GM18507 (cell line): ENCODE measurements around the gene UBASH3A.
A peak's percentile ranks its signal among the peaks of the same experiment; 100 is the strongest.

Source experiments
- DNase-seq: peaks from one replicate; pipeline ENCODE4 v3.0.0; 2011; ENCODE audit warnings: low read depth; ENCODE audit not compliant: insufficient read length; ENCODE audit errors: extremely low spot score
- FAIRE-seq: peaks from 2 replicates; lab custom pipeline; 2011; peaks lifted over from hg19 to GRCh38; lab: Jason Lieb, UNC

UBASH3A gene

GRCh38 chr21:42495765-42496119 lies 92.0 kb downstream of the UBASH3A start:
- no peak for DNase-seq
- FAIRE-seq = no peak

DNA sequence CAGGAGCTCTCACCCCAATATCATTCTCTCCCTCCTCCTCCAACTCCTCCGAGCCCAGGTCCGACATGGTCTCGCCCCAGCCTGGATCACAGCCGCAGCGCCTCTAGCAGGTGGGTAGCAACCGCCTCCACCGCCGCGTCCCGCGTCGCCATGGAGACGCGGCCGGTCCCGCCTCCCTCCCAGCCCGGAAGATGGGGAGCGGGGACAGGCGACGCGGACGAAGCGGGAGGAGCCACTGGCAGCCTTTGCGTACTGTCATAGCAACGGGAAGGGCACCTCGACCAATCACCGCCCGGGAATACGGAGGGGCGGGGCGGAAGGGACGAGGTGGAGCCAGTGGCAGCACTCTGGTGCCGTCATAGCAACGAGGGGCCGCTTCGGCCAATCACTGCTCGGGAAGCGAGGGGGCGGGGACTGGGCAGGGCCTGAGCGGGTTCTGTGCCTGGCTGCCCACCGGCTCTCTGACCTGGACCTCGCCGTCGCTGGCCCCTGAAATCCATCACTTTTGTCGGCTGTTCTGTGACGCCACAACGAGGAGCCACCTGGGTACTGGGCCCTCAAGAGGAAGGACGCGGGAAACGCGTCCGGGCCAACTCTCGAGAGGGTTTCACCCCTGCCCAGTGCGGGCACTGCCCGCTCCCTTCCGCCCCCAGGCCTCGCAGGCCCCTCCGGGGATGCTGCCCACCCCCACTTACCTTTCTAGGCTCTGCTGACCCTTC lies 92.6 kb downstream of the UBASH3A start, which contains the start of gene RSPH1:
Gene RSPH1, minus strand, starts transcription at position 105 of the 719 bp plus-strand sequence. Its CDS starts 38 bp downstream, at position 67.
- FAIRE-seq = peak; percentile 99
- peak; percentile 94 for DNase-seq

DNA sequence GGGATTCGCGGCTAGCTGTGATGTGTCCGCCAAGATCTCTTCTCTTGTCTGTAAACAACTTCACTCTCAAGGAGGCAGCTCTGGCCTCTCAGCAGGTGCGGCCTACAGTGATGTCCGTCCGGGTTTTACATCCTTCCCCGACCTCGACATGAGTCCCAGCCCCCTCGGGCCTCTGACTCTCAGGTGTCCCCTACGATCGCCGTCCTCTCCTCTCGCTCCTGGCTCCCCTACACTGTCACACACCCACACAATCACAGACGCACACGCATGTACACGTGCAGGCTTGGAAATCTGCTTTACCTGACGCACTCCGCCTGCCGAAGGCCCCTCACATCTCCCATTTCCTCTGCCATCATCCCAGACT lies 93.1 kb downstream of the UBASH3A start:
- DNase-seq (no peak), FAIRE-seq (no peak)
